AG09309 (cell line): ENCODE measurements around the gene ESRRG.

Experiments
- DNase-seq: peaks from one replicate; pipeline ENCODE4 v3.0.0-alpha.2; 2010; ENCODE audit warnings: low read depth
- H3K4me3 ChIP-seq: 2 replicates; pipeline ENCODE4 v1.5.1; 2011; ENCODE audit warnings: mild to moderate bottlenecking, low read depth, low read length, moderate library complexity; ENCODE audit not compliant: control insufficient read depth
- CTCF ChIP-seq: IDR thresholded peaks from 2 replicates; pipeline ENCODE4 v1.5.1; 2011; ENCODE audit warnings: mild to moderate bottlenecking, low read depth, low read length, inconsistent platforms; ENCODE audit not compliant: insufficient read depth, control insufficient read depth; ENCODE audit errors: missing control alignments

Gene ESRRG

GRCh38 chr1:216666441-216666840 is 56.8 kb downstream of the ESRRG start:
- DNase-seq = no peak
- TF ChIP-seq CTCF = no peak
- H3K4me3 ChIP-seq = no peak overlapping the region

GRCh38 chr1:216665856-216666255 is 57.4 kb downstream of the ESRRG start:
- DNase-seq = no peak
- H3K4me3 ChIP-seq = no peak overlapping the region
- TF ChIP-seq CTCF = no peak

GRCh38 chr1:216665406-216665805 is 57.8 kb downstream of the ESRRG start:
- H3K4me3 ChIP-seq = no peak overlapping the region
- TF ChIP-seq CTCF = no peak
- DNase-seq = no peak

- DNase-seq = no peak
- H3K4me3 ChIP-seq = no peak overlapping the region
- TF ChIP-seq CTCF = no peak
Measured at GRCh38 chr1:216662681-216663080, 60.5 kb downstream of the ESRRG start.

GRCh38 chr1:216660561-216660960 is 62.7 kb downstream of the ESRRG start:
- no peak overlapping the region for H3K4me3 ChIP-seq
- no peak for DNase-seq
- TF ChIP-seq CTCF = no peak

- TF ChIP-seq CTCF = no peak
- no peak overlapping the region for H3K4me3 ChIP-seq
- no peak for DNase-seq
Measured at GRCh38 chr1:216653001-216653400, 70.2 kb downstream of the ESRRG start.

GRCh38 chr1:216651826-216652418 is 71.3 kb downstream of the ESRRG start:
- DNase-seq = no peak
- no peak for TF ChIP-seq CTCF
- H3K4me3 ChIP-seq = no peak overlapping the region
